Measurements from ENCODE around the gene ZNF536.
"Not testable (repeated sequence)": the region's sequence is repeated elsewhere in the genome, so short reads cannot be mapped to it uniquely, and the experiment has no call there.

The ZNF536 gene

GRCh38 chr19:30453743-30454142, 81.6 kb downstream of the ZNF536 start:
- Histone ChIP-seq H3K9ac (ENCODE audit: low read depth, low read length) (no peak overlapping the region), H3K4me1 (ENCODE audit: insufficient read depth, low read length) (peaks cover 12% of the 10 kb centered on the region), H3K36me3 (ENCODE audit: insufficient read depth, low read length) (no peaks in the 10 kb centered on the region), H3K9me3 (ENCODE audit: control insufficient read depth, insufficient read depth, low read length) (no peaks in the 10 kb centered on the region)

DNA sequence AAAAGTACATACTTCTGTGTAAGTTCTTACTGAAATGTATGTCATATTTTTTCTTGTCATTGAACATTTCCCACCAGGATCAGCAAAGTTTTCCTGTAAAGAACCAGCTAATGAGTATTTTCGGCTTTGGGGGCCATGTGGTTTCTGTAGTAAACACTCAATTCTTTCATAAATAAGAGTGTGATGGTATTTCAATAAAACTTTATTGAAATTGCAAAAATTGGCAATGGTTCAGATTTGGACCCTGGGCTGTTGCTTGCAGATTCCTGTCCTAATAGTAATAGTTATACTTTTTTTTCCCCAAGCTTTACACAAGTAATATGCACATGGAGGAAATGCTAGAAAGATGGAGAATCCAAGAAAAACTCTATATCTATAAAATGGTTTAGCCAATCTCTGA, 83.7 kb downstream of the ZNF536 start:
- H3K9me3 ChIP-seq (ENCODE audit: control insufficient read depth, insufficient read depth, low read length): no peaks in the 10 kb centered on the region
- no peaks in the 10 kb centered on the region for H3K36me3 ChIP-seq (ENCODE audit: insufficient read depth, low read length)
- H3K4me1 ChIP-seq (ENCODE audit: insufficient read depth, low read length): no peaks in the 10 kb centered on the region; the same call in 1 of the 2 replicates
- H3K9ac ChIP-seq (ENCODE audit: low read depth, low read length): no peak overlapping the region

DNA sequence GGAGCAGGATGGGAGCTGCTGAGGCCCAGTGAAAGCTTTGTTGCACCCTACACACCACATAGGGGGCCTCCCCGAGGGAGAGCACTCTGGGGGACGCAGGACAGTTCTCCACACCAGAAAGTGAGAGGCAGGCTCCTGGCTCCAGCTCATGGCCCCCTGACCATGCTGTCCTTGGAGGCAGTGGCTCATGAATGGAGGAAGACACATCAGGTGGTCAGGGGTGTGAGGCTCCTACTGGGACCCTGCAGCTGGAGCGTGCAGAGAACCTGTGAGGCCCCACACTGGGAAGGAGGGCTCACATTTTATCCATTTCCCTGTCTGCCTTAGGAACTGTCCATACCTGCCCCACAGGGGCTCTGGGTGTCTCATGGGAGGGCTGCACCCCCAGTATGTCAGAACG, 85.3 kb downstream of the ZNF536 start:
- Histone ChIP-seq H3K9ac (ENCODE audit: low read depth, low read length) (no peak overlapping the region), H3K9me3 (ENCODE audit: control insufficient read depth, insufficient read depth, low read length) (no peaks in the 10 kb centered on the region), H3K36me3 (ENCODE audit: insufficient read depth, low read length) (no peaks in the 10 kb centered on the region), H3K4me1 (ENCODE audit: insufficient read depth, low read length) (no peaks in the 10 kb centered on the region)

GRCh38 chr19:30459859-30460258, 87.7 kb downstream of the ZNF536 start:
- Histone ChIP-seq H3K36me3 (ENCODE audit: insufficient read depth, low read length) (no peaks in the 10 kb centered on the region), H3K4me1 (ENCODE audit: insufficient read depth, low read length) (no peaks in the 10 kb centered on the region), H3K9ac (ENCODE audit: low read depth, low read length) (no peak overlapping the region), H3K9me3 (ENCODE audit: control insufficient read depth, insufficient read depth, low read length) (no peaks in the 10 kb centered on the region)

- H3K36me3 ChIP-seq (ENCODE audit: insufficient read depth, low read length): no peaks in the 10 kb centered on the region
- no peak overlapping the region for H3K9ac ChIP-seq (ENCODE audit: low read depth, low read length)
- H3K4me1 ChIP-seq (ENCODE audit: insufficient read depth, low read length): no peaks in the 10 kb centered on the region
- H3K9me3 ChIP-seq (ENCODE audit: control insufficient read depth, insufficient read depth, low read length): no peaks in the 10 kb centered on the region
These were observed 92.0 kb downstream of the ZNF536 start for GRCh38 chr19:30464162-30464561.

DNA sequence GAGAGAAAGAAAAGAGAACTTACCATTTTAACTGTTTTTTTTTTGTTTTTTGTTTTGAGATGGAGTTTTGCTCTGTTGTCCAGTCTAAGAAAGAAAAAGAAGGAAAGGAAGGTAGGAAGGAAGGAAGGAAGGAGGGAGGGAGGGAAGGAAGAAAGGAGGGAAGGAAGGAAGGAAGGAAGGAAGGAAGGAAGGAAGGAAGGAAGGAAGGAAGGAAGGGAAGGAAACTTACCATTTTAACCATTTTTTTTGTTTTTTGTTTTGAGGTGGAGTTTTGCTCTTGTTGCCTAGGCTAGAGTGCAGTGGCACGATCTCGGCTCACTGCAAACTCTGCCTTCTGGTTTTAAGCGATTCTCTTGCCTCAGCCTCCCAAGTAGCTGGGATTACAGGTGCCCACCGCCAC, 94.4 kb downstream of the ZNF536 start:
- not testable (repeated sequence) for H3K36me3 ChIP-seq (ENCODE audit: insufficient read depth, low read length); H3K9ac ChIP-seq (ENCODE audit: low read depth, low read length); H3K4me1 ChIP-seq (ENCODE audit: insufficient read depth, low read length); H3K9me3 ChIP-seq (ENCODE audit: control insufficient read depth, insufficient read depth, low read length)

GRCh38 chr19:30467239-30467638, 95.1 kb downstream of the ZNF536 start:
- no peak overlapping the region for H3K9ac ChIP-seq (ENCODE audit: low read depth, low read length)
- no peaks in the 10 kb centered on the region for H3K9me3 ChIP-seq (ENCODE audit: control insufficient read depth, insufficient read depth, low read length)
- no peaks in the 10 kb centered on the region for H3K36me3 ChIP-seq (ENCODE audit: insufficient read depth, low read length)
- H3K4me1 ChIP-seq (ENCODE audit: insufficient read depth, low read length): no peaks in the 10 kb centered on the region

DNA sequence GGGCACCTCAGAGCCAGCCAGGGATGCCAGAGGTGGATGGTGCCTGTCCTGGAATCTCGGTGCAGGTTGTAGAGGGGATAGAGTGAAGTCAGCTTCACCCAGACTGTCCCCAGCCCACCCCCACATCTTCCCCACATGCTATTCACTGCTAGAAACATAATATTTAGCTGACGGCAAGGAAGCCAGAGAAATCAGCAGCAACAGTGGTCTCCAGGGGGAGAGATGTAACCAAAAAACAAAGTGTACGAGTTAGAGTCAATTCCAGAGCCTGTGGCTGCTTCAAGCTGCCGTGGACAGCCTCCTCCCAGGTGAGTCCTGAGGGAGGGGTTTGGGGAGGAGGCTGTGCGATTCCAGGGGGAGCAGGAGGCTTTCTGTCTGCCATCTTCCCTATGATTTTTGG, 97.6 kb downstream of the ZNF536 start:
- H3K4me1 ChIP-seq (ENCODE audit: insufficient read depth, low read length): no peaks in the 10 kb centered on the region
- H3K9ac ChIP-seq (ENCODE audit: low read depth, low read length): no peak overlapping the region
- no peaks in the 10 kb centered on the region for H3K9me3 ChIP-seq (ENCODE audit: control insufficient read depth, insufficient read depth, low read length)
- no peaks in the 10 kb centered on the region for H3K36me3 ChIP-seq (ENCODE audit: insufficient read depth, low read length)

DNA sequence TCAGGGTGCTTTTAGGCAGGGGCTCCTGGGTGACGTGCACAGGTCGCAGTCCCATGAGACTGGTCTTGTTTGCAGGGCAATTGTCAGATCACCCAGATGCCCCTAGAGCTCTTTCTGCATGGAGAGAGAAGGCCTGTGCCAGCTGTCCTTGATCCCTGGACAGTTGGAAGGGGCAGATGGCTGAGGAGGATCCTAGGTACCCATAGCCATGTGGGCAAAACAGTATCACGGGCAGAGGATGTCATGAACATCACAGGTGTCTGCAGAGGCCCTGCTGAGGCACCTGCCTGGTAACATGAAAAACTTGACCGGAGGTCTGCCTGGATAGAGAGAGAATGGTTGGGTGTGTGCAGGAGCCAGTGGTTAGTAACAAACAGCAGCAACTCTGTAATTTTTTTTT, 99.3 kb downstream of the ZNF536 start:
- Histone ChIP-seq H3K9ac (ENCODE audit: low read depth, low read length) (no peak overlapping the region), H3K36me3 (ENCODE audit: insufficient read depth, low read length) (no peaks in the 10 kb centered on the region)

DNA sequence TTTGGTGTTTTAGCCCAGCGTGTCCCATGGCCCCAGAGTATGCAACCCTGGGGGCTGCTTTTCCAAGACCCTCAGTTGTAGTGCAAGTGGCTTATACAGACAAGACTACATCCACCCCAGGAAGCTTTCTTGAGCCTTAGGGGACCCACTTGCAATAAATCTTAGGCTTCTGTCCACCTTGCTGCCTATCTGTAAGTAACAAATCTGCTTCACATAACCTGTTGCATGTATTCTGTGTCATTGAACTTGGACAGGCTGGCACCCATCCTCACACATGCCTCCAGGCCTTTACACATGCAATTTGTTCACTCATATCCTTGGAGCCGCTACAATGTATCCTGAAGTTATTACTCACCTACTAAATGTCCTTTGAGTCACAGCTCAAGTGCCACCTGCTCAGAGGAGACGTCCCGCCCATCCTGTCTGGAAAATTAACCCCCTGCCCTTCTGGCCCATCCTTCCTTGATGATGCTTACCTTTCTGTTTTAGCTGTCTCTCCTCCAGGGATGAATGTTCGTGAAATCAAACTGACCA, 101.2 kb downstream of the ZNF536 start:
- Histone ChIP-seq H3K9ac (ENCODE audit: low read depth, low read length) (no peak overlapping the region), H3K4me1 (ENCODE audit: insufficient read depth, low read length) (no peaks in the 10 kb centered on the region), H3K9me3 (ENCODE audit: control insufficient read depth, insufficient read depth, low read length) (no peaks in the 10 kb centered on the region)

More for the DNA sequence above, 99.3 kb downstream of the ZNF536 start:
- H3K4me1 ChIP-seq (ENCODE audit: insufficient read depth, low read length): no peaks in the 10 kb centered on the region
- no peaks in the 10 kb centered on the region for H3K9me3 ChIP-seq (ENCODE audit: control insufficient read depth, insufficient read depth, low read length)

GRCh38 chr19:30476997-30477396, 104.8 kb downstream of the ZNF536 start:
- Histone ChIP-seq H3K9me3 (ENCODE audit: control insufficient read depth, insufficient read depth, low read length) (no peaks in the 10 kb centered on the region), H3K9ac (ENCODE audit: low read depth, low read length) (no peak overlapping the region), H3K36me3 (ENCODE audit: insufficient read depth, low read length) (no peaks in the 10 kb centered on the region), H3K4me1 (ENCODE audit: insufficient read depth, low read length) (no peaks in the 10 kb centered on the region)

More for the DNA sequence above, 101.2 kb downstream of the ZNF536 start:
- no peaks in the 10 kb centered on the region for H3K36me3 ChIP-seq (ENCODE audit: insufficient read depth, low read length)

DNA sequence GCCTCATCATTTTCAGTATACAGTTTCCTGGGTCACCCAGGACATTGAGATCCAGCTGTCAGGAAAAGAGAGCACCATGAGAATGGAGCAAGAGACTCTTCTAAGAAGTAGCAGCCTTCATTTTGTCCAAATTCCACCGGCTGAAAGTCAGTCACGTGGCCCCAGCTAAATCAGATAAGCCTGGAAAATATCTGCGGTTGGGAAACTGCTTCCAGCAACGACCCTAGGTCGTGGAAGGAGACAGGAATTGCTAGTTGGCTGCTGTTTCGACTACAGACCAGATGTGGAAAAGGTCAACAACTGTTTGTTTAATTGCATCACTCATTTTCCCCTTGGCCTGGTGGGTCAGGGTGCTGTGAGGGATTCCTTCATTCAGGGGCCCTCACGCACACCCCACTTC, 107.0 kb downstream of the ZNF536 start:
- Histone ChIP-seq H3K4me1 (ENCODE audit: insufficient read depth, low read length) (no peaks in the 10 kb centered on the region), H3K9me3 (ENCODE audit: control insufficient read depth, insufficient read depth, low read length) (no peaks in the 10 kb centered on the region)

DNA sequence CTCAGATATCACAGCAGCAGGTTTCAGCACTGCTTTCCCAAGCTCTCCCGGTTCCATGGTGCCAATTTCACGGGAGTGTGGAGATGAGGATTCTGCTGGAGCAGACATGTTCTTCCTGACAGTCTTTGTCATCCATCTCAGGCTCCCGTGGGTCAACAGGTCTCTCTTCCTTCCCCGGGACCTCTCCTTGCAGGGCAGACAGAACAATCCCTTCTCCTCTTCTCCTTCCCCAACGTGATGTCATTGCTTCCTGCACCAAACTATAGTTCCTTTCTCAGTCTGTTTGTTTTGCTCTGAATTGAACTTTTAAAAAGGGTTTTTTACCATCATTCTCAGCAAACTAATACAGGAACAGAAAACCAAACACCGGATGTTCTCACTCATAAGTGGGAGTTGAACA, 107.9 kb downstream of the ZNF536 start:
- H3K36me3 ChIP-seq (ENCODE audit: insufficient read depth, low read length): no peaks in the 10 kb centered on the region
- no peaks in the 10 kb centered on the region for H3K4me1 ChIP-seq (ENCODE audit: insufficient read depth, low read length)
- no peaks in the 10 kb centered on the region for H3K9me3 ChIP-seq (ENCODE audit: control insufficient read depth, insufficient read depth, low read length)
- H3K9ac ChIP-seq (ENCODE audit: low read depth, low read length): no peak overlapping the region

More for the DNA sequence above, 107.0 kb downstream of the ZNF536 start:
- no peaks in the 10 kb centered on the region for H3K36me3 ChIP-seq (ENCODE audit: insufficient read depth, low read length)
- no peak overlapping the region for H3K9ac ChIP-seq (ENCODE audit: low read depth, low read length)

DNA sequence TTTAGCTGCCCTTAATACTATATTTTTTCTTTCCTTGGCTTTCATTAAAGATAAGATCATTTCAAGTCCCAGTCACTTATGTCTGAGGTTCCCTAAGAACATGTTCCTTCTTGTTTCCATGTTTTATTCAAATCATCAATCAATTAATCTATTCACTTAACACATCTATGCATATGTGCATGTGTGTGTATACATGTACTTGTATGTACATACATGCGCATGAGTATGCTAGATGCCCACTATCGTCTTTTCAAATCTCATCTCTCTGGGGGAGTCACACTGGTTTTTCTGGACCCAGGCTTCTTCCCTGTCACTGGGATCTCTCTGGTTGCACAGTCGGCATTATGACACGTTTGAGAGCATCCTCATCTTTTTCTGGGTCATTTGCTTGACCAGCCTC, 108.9 kb downstream of the ZNF536 start:
- H3K4me1 ChIP-seq (ENCODE audit: insufficient read depth, low read length): no peaks in the 10 kb centered on the region
- H3K36me3 ChIP-seq (ENCODE audit: insufficient read depth, low read length): no peaks in the 10 kb centered on the region
- no peak overlapping the region for H3K9ac ChIP-seq (ENCODE audit: low read depth, low read length)
- H3K9me3 ChIP-seq (ENCODE audit: control insufficient read depth, insufficient read depth, low read length): no peaks in the 10 kb centered on the region

DNA sequence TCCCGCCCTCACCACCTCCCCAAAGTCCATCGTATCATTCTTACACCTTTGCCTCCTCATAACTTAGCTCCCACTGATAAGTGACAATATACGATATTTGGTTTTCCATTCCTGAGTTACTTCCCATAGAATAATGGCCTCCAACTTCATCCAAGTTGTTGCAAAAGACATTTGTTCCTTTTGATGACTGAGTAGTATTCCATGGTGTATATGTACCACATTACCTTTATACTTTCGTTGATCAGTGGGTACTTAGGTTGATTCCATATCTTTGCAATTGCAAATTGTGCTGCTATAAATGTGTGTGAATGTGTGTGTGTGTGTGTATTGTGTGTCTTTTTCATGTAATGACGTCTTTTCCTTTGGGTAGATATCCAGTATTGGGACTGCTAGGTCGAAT, 109.6 kb downstream of the ZNF536 start:
- H3K9me3 ChIP-seq (ENCODE audit: control insufficient read depth, insufficient read depth, low read length): no peaks in the 10 kb centered on the region
- no peaks in the 10 kb centered on the region for H3K36me3 ChIP-seq (ENCODE audit: insufficient read depth, low read length)
- no peaks in the 10 kb centered on the region for H3K4me1 ChIP-seq (ENCODE audit: insufficient read depth, low read length)
- no peak overlapping the region for H3K9ac ChIP-seq (ENCODE audit: low read depth, low read length)

DNA sequence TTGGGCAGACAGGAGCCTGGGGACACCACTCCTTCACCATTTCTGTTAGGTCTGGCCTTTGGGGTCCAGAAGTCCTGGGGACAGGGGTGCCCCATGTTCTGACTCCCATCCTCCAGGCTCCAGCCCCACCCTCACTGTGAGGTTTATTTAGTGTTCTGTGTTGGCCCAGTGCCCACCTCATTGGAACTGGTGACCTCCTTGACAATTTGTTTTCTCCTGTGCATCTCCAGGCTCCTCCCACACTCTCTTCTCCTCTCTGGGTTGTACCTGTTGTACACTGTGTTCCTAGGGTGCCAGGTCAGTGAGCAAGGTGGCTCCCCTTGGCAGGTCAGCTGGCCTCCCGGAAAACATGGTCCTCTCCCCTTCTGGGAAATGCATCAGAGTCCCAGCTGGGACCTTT, 110.8 kb downstream of the ZNF536 start:
- no peaks in the 10 kb centered on the region for H3K9me3 ChIP-seq (ENCODE audit: control insufficient read depth, insufficient read depth, low read length)
- no peaks in the 10 kb centered on the region for H3K36me3 ChIP-seq (ENCODE audit: insufficient read depth, low read length)
- H3K4me1 ChIP-seq (ENCODE audit: insufficient read depth, low read length): no peaks in the 10 kb centered on the region
- no peak overlapping the region for H3K9ac ChIP-seq (ENCODE audit: low read depth, low read length)
